HG03378 (cell line): ENCODE results near the gene PLCB3.

ENCODE experiments used
- ATAC-seq: cut with Tn5 transposase; IDR thresholded peaks from one replicate; pipeline ENCODE4 v1.9.1; 2021; ENCODE audit warnings: mild to moderate bottlenecking, moderate library complexity; ENCODE audit not compliant: unreplicated experiment

PLCB3 gene

DNA sequence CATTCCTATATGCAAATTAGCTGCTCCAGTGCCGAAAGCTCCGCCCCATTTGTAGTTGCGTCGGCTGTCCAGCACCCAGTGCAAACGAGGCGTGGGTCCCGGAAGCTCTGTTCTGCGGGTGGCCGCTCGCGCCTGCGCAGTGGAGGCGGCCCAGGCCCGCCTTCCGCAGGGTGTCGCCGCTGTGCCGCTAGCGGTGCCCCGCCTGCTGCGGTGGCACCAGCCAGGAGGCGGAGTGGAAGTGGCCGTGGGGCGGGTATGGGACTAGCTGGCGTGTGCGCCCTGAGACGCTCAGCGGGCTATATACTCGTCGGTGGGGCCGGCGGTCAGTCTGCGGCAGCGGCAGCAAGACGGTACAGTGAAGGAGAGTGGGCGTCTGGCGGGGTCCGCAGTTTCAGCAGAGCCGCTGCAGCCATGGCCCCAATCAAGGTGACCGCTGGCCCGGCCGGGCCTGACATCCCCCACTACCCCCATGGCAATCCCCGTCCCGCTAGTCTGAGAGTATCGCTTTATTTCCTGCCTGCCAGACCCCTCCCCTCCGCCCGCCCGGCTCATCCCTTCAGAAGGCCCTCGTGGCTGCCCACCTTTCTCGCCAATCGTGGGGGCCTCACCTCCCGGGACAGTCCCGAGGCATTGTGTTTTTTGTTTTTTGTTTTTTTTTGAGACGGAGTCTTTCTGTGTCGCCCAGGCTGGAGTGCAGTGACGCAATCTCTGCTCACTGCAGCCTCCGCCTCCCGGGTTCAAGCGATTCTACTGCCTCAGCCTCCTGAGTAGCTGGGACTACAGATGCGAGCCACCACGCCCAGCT is 66.8 kb downstream of the PLCB3 start, which contains the start of gene PRDX5:
PRDX5 (plus strand) TSS at position 161 of the 805 bp plus-strand sequence; CDS start at position 256, 95 bp downstream.
- ATAC-seq, result peak; percentile 54
